AG04449 (cell line): ENCODE measurements around the gene MT1F.

ENCODE experiments used
- CTCF ChIA-PET: fragments of 350-600 bp; formaldehyde crosslinking; extraction: SDS; loops from one replicate; lab custom pipeline; 2021; ENCODE audit warnings: antibody characterized with exemption; lab: Yijun Ruan, JAX
- POLR2A ChIA-PET: fragments of 400-600, 350-600 bp; formaldehyde crosslinking; extraction: SDS; loops from one replicate; lab custom pipeline; 2020; ENCODE audit warnings: antibody characterized with exemption, inconsistent platforms; lab: Yijun Ruan, JAX
- DNase-seq: peaks from one replicate; pipeline ENCODE4 v3.0.0-alpha.2; 2010; ENCODE audit warnings: low read depth, low spot score
- H3K4me3 ChIP-seq: 2 replicates; pipeline ENCODE4 v1.5.1; 2011; ENCODE audit warnings: low read depth, mild to moderate bottlenecking, control low read depth, low read length
- CTCF ChIP-seq: IDR thresholded peaks from one replicate; pipeline ENCODE4 v1.5.1; 2011; ENCODE audit warnings: mild to moderate bottlenecking, moderate library complexity, low read length, control low read depth, inconsistent platforms; ENCODE audit not compliant: insufficient read depth; ENCODE audit errors: missing control alignments

MT1F gene

GRCh38 chr16:56679818-56680217, 22.1 kb downstream of the MT1F start:
- H3K4me3 ChIP-seq: no peak overlapping the region
- ChIA-PET POLR2A (no interaction called here), CTCF (interaction anchor here (1.3 to 2.1 kb wide), 3 partner anchors 17 to 166 kb away, joined by 3 to 7 read pairs (median 3); no protein-coding TSS in a partner anchor)
- no peak for TF ChIP-seq CTCF
- DNase-seq: no peak

- DNase-seq: peak; percentile 10
- POLR2A ChIA-PET: interaction anchor here (0.7 to 4.6 kb wide), 6 partner anchors 12 to 74 kb away, joined by 3 to 25 read pairs (median 4); partner anchors contain the start of genes MT1E and MT2A
- H3K4me3 ChIP-seq: peak within 1 kb of the TSS; percentile 73
- no peak for TF ChIP-seq CTCF
- CTCF ChIA-PET: interaction anchor here (4.2 kb wide), 1 partner anchor 20 kb away, joined by 32 read pairs; no protein-coding TSS in a partner anchor
Observed at GRCh38 chr16:56681939-56682702, 24.4 kb downstream of the MT1F start, which contains the start of gene MT1X. TSS of gene MT1X (plus strand) at chr16:56682470. CDS start at chr16:56682541, 71 bp downstream.

GRCh38 chr16:56682703-56683397, 25.1 kb downstream of the MT1F start:
- DNase-seq: no peak
- no peak for TF ChIP-seq CTCF
- peak overlapping the region; percentile 73 for H3K4me3 ChIP-seq
- ChIA-PET POLR2A (interaction anchor here (0.7 to 4.6 kb wide), 7 partner anchors 12 to 74 kb away, joined by 3 to 25 read pairs (median 4); partner anchors contain the start of genes MT1E and MT2A), CTCF (interaction anchor here (1.0 to 4.2 kb wide), 3 partner anchors 10 to 19 kb away, joined by 3 to 32 read pairs (median 5); no protein-coding TSS in a partner anchor)

- no peak for DNase-seq
- POLR2A ChIA-PET: interaction anchor here (0.9 to 4.6 kb wide), 4 partner anchors 13 to 75 kb away, joined by 3 to 25 read pairs (median 4); partner anchors contain the start of genes MT1E and MT2A
- CTCF ChIA-PET: interaction anchor here (1.0 to 4.2 kb wide), 3 partner anchors 9 to 18 kb away, joined by 3 to 32 read pairs (median 5); no protein-coding TSS in a partner anchor
- no peak for TF ChIP-seq CTCF
- peak overlapping the region; percentile 73 for H3K4me3 ChIP-seq
Observed at GRCh38 chr16:56683424-56684172, 25.8 kb downstream of the MT1F start.

- TF ChIP-seq CTCF: no peak
- H3K4me3 ChIP-seq: no peak overlapping the region
- POLR2A ChIA-PET: interaction anchor here (2.0 to 4.6 kb wide), 2 partner anchors 14 to 58 kb away, joined by 4 to 25 read pairs; partner anchors contain the start of gene MT1E
- DNase-seq: no peak
- CTCF ChIA-PET: interaction anchor here (0.9 to 4.2 kb wide), 5 partner anchors 8 to 170 kb away, joined by 3 to 32 read pairs (median 3); no protein-coding TSS in a partner anchor
Observed at GRCh38 chr16:56684256-56684925, 26.6 kb downstream of the MT1F start.
